Measurements from ENCODE around the gene PODXL2.
"Not testable (repeated sequence)": the region's sequence is repeated elsewhere in the genome, so short reads cannot be mapped to it uniquely, and the experiment has no call there.

Gene PODXL2

DNA sequence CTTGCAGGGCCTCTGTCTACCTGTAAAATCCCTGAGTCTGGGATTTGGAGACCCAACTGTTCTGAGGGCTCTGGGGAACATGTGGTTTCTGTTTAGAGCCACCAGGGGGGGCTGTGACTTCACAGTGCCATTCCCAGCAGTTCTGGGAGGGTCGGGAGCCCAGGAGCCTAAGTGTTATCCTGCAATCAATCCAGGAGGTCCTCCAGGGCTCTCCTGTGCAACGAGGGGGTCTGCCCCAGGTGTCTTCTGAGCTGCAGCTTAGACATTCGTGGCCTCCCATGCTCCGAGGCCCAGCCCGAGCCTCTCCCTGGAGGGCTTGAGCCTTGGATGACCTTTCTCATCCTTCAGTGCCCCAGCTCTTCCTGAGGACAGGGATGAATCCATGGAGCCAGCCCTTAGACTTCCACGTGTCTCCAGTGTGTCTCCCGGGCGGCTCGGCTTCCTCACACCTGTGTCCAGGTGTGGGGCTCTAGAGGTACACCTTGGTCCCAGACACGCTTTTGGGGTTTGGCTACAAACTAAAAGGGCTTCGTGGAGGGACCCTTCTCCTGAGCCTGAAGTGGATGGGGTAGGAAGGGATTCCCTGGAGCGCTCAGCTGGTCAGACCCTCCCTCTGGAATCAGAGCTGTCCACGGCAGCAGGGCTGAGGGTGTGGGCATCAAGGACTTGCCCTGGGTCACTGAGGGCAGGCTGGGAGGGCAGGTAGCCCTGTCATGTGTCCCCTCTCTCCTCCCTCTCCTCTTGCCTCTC, 23.4 kb downstream of the PODXL2 start:
- intact Hi-C loops (cut with DNase I) = loop anchor here (1.0 kb wide), 1 partner anchor 319 kb away; no protein-coding TSS in a partner anchor
- DNase-seq = peak in 6 of 10 donors; percentile 48 to 93 (median 64)

- intact Hi-C loops (cut with DNase I) = no loop called here
Measured at GRCh38 chr3:127654374-127654773, 25.4 kb downstream of the PODXL2 start.

DNA sequence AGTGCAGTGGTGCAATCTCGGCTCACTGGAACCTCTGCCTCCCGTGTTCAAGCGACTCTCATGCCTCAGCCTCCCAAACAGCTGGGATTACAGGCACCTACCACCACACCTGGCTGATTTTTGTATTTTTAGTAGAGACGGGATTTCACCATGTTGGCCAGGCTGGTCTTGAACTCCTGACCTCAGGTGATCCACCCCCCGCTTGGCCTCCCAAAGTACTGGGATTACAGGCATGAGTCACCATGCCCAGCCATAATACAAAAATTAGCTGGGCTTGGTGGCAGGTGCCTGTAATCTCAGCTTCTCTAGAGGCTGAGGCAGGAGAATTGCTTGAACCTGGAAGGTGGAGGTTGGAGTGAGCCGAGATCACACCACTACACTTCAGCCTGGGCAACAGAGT, 26.0 kb downstream of the PODXL2 start:
- intact Hi-C loops (cut with DNase I) = not testable (repeated sequence)
- DNase-seq = peak in 1 of 10 donors; percentile 10

More at GRCh38 chr3:127654374-127654773, 25.4 kb downstream of the PODXL2 start:
- DNase-seq = peak in 2 of 10 donors; percentile 18 to 25

DNA sequence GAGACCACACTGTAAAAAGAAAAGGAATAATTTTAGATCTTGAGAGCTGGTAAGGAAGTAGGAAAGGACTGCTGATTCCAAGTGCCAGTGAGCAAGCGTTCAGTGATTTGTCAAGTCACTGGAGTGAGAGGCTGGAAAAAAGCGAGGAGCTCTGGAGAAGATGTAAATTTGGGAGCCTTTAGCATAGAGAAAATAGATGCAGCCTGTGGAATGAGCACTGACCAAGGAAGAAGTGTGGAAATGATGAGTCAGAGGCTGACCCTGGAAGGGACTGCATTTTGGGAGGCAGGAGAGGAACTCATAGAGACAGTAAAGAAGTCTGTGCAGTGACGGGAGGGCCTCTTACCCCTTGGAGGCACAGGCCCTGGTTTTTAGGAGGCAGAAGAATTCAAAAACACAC, 26.7 kb downstream of the PODXL2 start:
- DNase-seq = peak in 2 of 10 donors; percentile 35
- intact Hi-C loops (cut with DNase I) = no loop called here

DNA sequence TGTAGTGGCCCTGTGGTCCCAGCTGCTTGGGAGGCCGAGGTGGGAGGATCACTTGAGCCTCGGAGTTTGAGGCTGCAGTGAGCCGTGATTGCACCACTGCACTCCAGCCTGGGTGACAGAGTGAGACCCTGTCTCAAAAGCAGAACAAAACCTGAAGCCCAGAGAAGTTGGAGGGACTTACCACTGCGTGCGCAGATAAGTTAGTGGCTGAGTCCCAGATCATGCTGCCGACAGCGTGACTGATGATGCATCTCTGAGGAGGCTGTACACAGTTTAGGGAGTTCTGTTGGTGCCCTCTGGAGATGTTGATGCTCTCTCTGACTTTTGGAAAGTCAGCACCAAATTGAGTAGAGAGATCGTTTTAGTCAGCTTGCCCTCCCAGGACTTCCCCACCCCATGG, 27.9 kb downstream of the PODXL2 start:
- intact Hi-C loops (cut with DNase I) = no loop called here
- peak in 2 of 10 donors; percentile 12 for DNase-seq

DNA sequence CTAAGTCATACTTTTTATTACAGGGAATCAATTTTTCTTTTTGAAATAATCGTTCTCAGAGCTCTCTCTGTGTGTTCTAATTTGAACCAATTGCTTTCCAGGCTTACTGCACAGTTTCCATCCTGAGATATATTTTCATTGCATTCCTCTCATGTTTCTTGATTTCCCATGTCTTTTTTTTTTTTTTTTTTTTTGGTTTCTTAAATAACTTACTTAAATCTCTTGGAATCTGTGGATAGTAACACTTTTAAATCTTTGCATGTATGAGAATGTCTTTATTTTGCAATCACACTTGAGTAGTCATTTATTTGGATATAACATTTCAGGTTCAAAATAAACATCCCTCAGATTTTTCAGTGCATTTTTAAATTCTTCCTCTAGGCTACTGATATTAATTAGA, 29.2 kb downstream of the PODXL2 start:
- intact Hi-C loops (cut with DNase I) = no loop called here
- DNase-seq = no peak

DNA sequence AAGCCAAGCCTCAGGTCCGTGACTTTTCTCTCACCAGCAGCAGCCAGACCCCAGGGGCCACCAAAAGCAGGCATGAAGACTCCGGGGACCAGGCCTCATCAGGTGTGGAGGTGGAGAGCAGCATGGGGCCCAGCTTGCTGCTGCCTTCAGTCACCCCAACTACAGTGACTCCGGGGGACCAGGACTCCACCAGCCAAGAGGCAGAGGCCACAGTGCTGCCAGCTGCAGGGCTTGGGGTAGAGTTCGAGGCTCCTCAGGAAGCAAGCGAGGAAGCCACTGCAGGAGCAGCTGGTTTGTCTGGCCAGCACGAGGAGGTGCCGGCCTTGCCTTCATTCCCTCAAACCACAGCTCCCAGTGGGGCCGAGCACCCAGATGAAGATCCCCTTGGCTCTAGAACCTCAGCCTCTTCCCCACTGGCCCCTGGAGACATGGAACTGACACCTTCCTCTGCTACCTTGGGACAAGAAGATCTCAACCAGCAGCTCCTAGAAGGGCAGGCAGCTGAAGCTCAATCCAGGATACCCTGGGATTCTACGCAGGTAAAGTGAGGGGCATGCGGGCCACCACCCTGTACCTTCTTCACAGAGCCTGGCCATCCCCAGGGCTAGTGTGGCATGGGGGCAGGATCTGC, 31.8 kb downstream of the PODXL2 start:
- intact Hi-C loops (cut with DNase I) = no loop called here

DNA sequence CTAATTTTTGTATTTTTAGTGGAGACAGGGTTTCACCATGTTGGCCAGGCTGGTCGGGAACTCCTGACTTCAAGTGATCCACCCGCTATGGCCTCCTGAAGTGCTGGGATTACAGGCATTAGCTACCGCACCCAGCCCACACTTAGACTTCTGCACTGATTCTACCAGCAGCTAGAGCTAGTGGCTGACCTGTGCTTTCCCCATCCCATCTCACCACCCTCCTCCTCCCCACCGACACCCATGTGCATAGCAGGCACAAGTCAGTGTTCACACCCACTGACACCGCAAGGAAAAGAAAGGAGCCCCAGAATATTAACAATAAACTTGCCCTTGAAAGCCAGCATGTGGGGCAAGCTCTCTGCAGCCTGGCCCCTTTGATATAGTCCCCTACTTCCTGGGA, 32.6 kb downstream of the PODXL2 start:
- DNase-seq = peak in 2 of 10 donors; percentile 8 to 33
- intact Hi-C loops (cut with DNase I) = no loop called here

More for the DNA sequence above, 31.8 kb downstream of the PODXL2 start:
- peak in 3 of 10 donors; percentile 42 to 59 (median 58) for DNase-seq

DNA sequence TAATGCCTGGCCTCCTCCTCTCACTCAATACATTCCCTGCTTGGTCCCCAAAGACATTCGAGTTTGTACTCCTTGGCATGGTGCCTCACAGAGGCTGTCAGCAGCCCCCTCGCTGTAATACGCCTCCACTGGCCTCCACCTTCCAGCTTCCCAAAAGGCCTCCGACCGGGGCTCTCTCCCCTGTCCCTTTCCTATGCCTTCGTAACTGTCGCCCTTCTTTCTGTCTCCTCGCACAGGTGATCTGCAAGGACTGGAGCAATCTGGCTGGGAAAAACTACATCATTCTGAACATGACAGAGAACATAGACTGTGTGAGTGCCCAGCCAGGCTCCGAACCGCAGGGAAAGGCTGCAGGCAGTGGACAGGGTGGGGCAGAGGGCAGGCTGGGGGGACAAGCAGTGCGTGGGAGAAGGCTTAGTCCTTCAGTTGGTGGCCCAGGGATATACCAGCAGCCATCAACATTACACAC, 33.0 kb downstream of the PODXL2 start:
- intact Hi-C loops (cut with DNase I) = no loop called here
- DNase-seq = peak in 3 of 10 donors; percentile 49 to 70 (median 55)

- intact Hi-C loops (cut with DNase I) = no loop called here
- DNase-seq = peak in 2 of 10 donors; percentile 3 to 24
Measured at GRCh38 chr3:127663151-127663550, 34.2 kb downstream of the PODXL2 start.

DNA sequence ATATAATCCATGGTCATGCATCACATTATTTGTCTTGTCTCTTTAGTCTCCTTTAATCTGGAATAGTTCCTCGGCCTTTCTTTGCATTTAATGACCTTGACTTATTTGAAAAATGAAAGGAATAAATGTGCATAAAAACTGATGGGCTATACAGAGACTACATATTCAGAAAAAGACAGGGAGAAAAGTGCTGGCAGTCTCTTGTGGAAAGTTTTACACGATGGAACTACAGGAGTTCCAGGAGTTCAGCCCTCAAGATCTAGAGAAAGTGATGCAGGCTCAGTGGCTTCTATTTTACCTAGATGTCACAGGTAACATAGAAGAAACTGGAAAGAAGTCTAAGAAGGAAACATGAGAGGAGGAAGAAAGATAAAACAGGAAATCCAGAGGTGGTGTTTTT, 36.2 kb downstream of the PODXL2 start:
- intact Hi-C loops (cut with DNase I) = no loop called here
- DNase-seq = no peak

DNA sequence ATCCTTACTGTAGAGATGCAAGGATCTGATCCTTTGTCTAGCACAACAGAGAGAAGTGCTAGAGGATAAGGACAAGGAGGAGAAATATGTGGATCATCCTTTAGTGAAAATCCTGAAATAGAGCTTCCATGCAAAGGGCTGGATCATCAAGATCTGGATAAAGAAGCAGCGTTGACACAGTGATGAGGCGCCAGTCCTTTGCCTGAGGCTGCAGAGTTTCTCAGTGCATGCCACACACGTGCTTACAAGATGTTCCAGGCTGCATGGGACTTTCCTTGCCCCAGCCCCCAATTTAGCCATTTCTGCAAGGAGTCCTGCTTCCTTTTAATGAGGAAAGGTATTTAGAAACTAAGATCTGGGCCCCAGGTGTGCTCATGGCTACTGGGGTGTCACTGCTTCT, 36.6 kb downstream of the PODXL2 start:
- peak in 2 of 10 donors; percentile 29 to 34 for DNase-seq
- intact Hi-C loops (cut with DNase I) = no loop called here

- intact Hi-C loops (cut with DNase I) = no loop called here
Measured at GRCh38 chr3:127666676-127667075, 37.7 kb downstream of the PODXL2 start.

DNA sequence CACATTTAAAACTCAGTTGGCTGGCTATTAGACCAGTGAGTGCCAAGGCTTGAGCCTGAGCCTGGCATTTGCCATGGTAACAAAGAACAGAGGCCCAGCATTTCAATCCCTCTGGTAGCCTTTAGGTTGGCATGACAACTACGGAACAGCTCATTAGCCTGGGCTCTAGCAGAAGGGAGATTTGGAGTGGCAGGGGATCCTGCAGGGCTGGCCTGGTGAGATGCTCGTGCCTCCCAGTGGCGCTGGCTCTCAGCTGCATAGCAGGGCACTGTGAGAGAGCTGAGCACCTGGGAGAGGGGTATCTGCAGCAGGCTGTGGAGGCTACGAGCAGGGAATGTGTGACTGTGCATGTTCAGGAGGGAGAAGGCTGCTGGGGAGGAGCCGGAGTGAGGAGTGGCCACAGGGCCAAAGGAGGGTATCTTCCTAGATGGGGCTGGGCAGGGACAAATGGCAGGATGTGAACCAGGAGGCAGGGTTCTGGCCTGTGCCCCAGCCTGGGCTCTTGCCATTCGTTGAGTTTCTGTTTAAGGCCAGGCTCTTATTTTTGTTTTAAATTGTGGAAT, 38.2 kb downstream of the PODXL2 start:
- intact Hi-C loops (cut with DNase I) = no loop called here
- peak in 7 of 10 donors; percentile 28 to 92 (median 70) for DNase-seq

More at GRCh38 chr3:127666676-127667075, 37.7 kb downstream of the PODXL2 start:
- DNase-seq = peak in 3 of 10 donors; percentile 27 to 70 (median 41)

DNA sequence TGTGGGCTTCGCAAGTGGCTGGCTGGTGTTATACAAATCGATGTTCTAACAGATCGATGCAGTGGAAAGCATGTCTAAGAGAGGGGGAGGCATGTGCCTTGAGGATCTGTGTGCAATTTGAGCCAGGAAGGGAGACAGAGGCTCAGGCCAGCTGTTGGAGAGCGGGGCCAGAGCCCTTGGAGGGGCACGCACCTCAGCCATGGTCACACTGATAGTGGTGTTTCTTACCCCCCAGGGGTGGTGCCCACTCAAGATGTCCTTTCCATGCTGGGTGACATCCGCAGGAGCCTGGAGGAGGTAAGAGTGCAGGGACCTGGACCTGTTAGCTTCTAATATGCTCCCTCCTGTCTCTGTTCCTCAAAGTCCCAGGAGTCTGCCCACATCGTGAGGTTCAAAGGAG, 39.9 kb downstream of the PODXL2 start:
- DNase-seq = peak in 4 of 10 donors; percentile 5 to 56 (median 39)
- intact Hi-C loops (cut with DNase I) = no loop called here

DNA sequence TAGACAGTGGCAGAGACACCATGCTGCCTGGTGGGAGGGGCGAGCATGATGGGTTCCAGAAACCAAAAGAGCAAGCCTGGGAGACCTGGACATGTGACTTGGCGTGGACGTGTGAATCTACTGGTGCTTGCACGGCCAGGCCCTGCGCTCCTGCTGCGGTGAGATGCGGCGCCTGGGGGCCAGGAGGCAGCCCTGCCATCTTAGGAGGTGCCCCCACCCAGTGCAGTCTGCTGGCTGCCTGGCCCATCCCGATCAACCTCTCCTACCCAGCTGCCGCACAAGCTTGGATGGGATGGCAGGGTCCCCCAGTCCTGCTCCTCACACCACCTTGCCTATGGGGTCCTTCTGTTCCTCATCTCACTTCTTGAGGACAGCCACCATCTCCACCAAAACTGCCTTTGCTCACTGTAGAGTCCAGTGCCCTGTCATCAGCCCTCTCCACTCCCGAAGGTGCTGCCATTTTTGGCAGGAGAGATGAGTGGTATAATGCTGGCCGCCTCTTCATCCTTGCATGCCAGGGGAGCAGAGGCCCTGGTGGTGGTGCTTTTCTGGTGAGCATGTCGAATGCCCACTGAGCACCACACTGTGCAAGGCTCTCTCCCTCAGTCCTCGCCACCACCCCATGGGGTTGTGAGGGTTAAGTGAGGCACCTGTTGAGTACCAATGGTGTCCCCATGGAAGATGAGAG, 40.7 kb downstream of the PODXL2 start:
- peak in 4 of 10 donors; percentile 6 to 71 (median 53) for DNase-seq

GRCh38 chr3:127670229-127670559, 41.2 kb downstream of the PODXL2 start:
- intact Hi-C loops (cut with DNase I) = no loop called here
- DNase-seq = peak in 1 of 10 donors; percentile 4

More for the DNA sequence above, 40.7 kb downstream of the PODXL2 start:
- intact Hi-C loops (cut with DNase I) = no loop called here

GRCh38 chr3:127670761-127671522, 42.0 kb downstream of the PODXL2 start:
- peak in 5 of 10 donors; percentile 5 to 81 (median 41) for DNase-seq

DNA sequence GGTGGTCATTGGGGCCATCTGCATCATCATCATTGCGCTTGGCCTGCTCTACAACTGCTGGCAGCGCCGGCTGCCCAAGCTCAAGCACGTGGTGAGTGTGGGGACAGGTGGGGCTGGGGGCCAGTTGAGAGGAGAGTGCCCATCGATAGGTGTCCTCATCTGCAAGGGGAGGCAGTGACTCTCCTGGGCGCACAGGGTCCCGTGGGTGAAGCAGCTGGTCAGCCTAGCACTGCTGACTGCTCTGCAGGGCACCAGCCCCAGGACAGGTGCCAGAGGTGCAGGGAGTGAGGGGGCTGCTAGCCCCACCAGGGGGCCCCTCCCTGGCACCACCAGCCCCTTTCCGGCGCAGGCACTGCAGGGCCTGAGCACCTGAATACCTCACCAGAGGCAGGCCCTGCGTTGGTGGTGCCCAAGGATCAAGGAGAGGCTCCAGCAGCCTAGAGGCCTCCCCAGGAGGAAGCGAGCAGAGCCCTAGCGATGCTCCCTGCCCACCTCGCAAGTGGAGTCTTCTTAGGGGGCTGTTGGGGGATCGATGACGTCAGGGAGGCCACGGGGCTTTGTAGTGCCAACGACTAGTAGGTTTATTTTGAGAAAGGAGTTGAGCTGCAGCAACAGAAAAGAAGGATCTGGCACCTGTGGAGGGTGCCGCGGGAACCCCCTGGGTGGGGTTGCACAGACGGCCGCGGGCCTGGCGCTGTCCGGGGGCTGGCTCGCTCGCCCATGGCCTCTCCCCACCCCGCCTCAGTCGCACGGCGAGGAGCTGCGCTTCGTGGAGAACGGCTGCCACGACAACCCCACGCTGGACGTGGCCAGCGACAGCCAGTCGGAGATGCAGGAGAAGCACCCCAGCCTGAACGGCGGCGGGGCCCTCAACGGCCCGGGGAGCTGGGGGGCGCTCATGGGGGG, 42.8 kb downstream of the PODXL2 start:
- DNase-seq = peak in 6 of 10 donors; percentile 7 to 89 (median 52)

More at GRCh38 chr3:127670761-127671522, 42.0 kb downstream of the PODXL2 start:
- intact Hi-C loops (cut with DNase I) = no loop called here

More for the DNA sequence above, 42.8 kb downstream of the PODXL2 start:
- intact Hi-C loops (cut with DNase I) = no loop called here

All from posterior cingulate gyrus (tissue), 11 donors.